HepG2 (cell line): ENCODE measurements around the gene TMEM145. TPM values are rescaled to one million over a fixed set of nuclear protein-coding genes. Genes with fewer than 3 reads are reported as not detected.

ENCODE experiments used
- AHR ChIP-seq: IDR thresholded peaks from 2 replicates; pipeline ENCODE4 v1.6.1; 2018; ENCODE audit warnings: missing genetic modification reagents, missing compliant biosample characterization
- DRAP1 ChIP-seq: IDR thresholded peaks from 2 replicates; pipeline ENCODE4 v1.6.1; 2016; ENCODE audit warnings: missing genetic modification reagents, missing compliant biosample characterization
- GABPB1 ChIP-seq: IDR thresholded peaks from 2 replicates; pipeline ENCODE4 v1.6.1; 2016; ENCODE audit warnings: mild to moderate bottlenecking, missing genetic modification reagents, moderate library complexity, missing compliant biosample characterization
- HINFP ChIP-seq: sonication (generic); formaldehyde crosslinking; IDR thresholded peaks from 2 replicates; pipeline ENCODE4 v1.4.0; 2020; ENCODE audit warnings: low read depth, mild to moderate bottlenecking, missing genetic modification reagents
- IKZF4 ChIP-seq: sonication (generic); formaldehyde crosslinking; IDR thresholded peaks from 2 replicates; pipeline ENCODE4 v1.5.1; 2020; ENCODE audit warnings: borderline replicate concordance, mild to moderate bottlenecking, low read depth, missing genetic modification reagents; ENCODE audit errors: not compliant biosample characterization
- PCBP1 ChIP-seq: fragments of 200-400 bp; formaldehyde crosslinking; IDR thresholded peaks from 2 replicates; pipeline ENCODE4 v1.6.1; 2017; ENCODE audit warnings: mild to moderate bottlenecking, low read depth, low read length, borderline replicate concordance
- SIN3A ChIP-seq: IDR thresholded peaks from 2 replicates; pipeline ENCODE4 v1.6.1; 2011; ENCODE audit warnings: low read depth, mild to moderate bottlenecking, control low read depth, low read length, borderline replicate concordance
- TCF7L2 ChIP-seq: IDR thresholded peaks from 2 replicates; pipeline ENCODE4 v1.6.1; 2011; ENCODE audit warnings: mild to moderate bottlenecking, low read depth, low read length, moderate library complexity
- ZC3H13 ChIP-seq: sonication (generic); formaldehyde crosslinking; IDR thresholded peaks from 2 replicates; pipeline ENCODE4 v1.8.1; 2023; ENCODE audit warnings: mild to moderate bottlenecking, missing genetic modification reagents, moderate library complexity
- ZFP41 ChIP-seq: sonication (generic); formaldehyde crosslinking; IDR thresholded peaks from 2 replicates; pipeline ENCODE4 v1.4.0; 2020; ENCODE audit warnings: mild to moderate bottlenecking, missing genetic modification reagents, borderline replicate concordance
- ZNF260 ChIP-seq: sonication (generic); formaldehyde crosslinking; IDR thresholded peaks from 2 replicates; pipeline ENCODE4 v1.4.0; 2020; ENCODE audit warnings: missing genetic modification reagents, low read depth, mild to moderate bottlenecking, borderline replicate concordance
- ZNF607 ChIP-seq: sonication (generic); formaldehyde crosslinking; IDR thresholded peaks from 2 replicates; pipeline ENCODE4 v1.5.1; 2020; ENCODE audit warnings: missing genetic modification reagents, mild to moderate bottlenecking, borderline replicate concordance
- polyA plus RNA-seq, 8 experiments: library from polyadenylated mRNA; depleted of rRNA in 3 of 8; stranded (reverse) in 7 of 8; unstranded in 1 of 8; fragments of >200 nt; fragmentation: Illumina TruSeq in 4 of 8; extraction: Trizol in 4 of 8; gene quantifications; 2 replicates each; pipeline versions ENCODE4 v1.2.1 to v1.2.3, GENCODE V29; 2011 to 2016; ENCODE audit warnings: low read depth in 4 of 8, missing spikeins in 1 of 8, mixed read lengths in 1 of 8; ENCODE audit not compliant: insufficient read depth in 1 of 8
- total RNA-seq, 5 experiments: library from RNA; depleted of rRNA; stranded (reverse); fragments of >200 nt; fragmentation: Illumina TruSeq; extraction: Trizol; gene quantifications; 2 replicates each; pipeline ENCODE4 v1.2.3, GENCODE V29; 2016; ENCODE audit warnings: low read depth in 1 of 5
- TF ChIP-seq, protein P1 (sequence below): sonication (generic); formaldehyde crosslinking; IDR thresholded peaks from 2 replicates; pipeline ENCODE4 v1.4.0; 2020; ENCODE audit warnings: missing genetic modification reagents, borderline replicate concordance
- TF ChIP-seq, protein P2 (sequence below): sonication (generic); formaldehyde crosslinking; IDR thresholded peaks from 2 replicates; pipeline ENCODE4 v1.8.1; 2022; ENCODE audit warnings: low read depth, mild to moderate bottlenecking, missing genetic modification reagents

TMEM145 gene
- total and polyA plus RNA-seq, 2 of the 13 experiments (the other 11 are each of a cell fraction or from before 2014, with no cell fraction given) = 0.07 to 5.1 TPM

DNA sequence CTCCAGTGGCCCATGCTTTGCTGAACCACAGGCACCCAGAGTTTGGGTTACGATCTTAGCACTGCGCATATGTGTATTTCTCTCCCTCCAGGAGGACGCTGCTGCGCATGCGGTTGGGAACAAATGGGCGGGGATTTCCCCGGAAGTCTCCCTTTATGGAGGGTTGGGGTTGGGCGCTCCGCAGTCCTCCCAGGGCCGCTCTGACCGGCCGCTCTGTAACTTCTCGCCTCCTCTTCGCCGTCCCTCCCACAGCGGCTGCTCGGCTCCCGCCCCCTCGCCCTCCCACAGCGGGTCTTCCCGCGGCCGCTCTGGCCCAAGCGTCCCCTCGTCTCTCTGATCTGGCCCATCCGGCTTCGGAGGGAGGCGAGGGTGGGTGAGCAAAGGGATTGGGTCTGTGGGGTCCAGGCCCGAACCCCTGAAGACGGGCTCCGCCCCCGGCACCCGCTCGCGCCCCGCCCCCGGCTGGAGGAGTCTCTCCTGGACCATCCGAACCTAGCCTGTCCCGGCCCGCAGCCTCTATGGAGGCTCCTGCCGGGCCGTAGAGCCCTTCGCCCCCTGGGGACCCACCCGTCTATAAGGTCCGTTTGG, 12.3 kb downstream of the TMEM145 start, which contains the start of gene MEGF8 (continued):
- 0 out of 2 replicates have a peak, but pooled peaks have one; percentile 28 for TF ChIP-seq PCBP1
- TF ChIP-seq IKZF4 (CRISPR knock-in tag) = no peak
- TF ChIP-seq TCF7L2 = no peak
- peak; percentile 51; the same call in 1 of the 2 replicates for TF ChIP-seq ZC3H13
- TF ChIP-seq, protein P1, sequence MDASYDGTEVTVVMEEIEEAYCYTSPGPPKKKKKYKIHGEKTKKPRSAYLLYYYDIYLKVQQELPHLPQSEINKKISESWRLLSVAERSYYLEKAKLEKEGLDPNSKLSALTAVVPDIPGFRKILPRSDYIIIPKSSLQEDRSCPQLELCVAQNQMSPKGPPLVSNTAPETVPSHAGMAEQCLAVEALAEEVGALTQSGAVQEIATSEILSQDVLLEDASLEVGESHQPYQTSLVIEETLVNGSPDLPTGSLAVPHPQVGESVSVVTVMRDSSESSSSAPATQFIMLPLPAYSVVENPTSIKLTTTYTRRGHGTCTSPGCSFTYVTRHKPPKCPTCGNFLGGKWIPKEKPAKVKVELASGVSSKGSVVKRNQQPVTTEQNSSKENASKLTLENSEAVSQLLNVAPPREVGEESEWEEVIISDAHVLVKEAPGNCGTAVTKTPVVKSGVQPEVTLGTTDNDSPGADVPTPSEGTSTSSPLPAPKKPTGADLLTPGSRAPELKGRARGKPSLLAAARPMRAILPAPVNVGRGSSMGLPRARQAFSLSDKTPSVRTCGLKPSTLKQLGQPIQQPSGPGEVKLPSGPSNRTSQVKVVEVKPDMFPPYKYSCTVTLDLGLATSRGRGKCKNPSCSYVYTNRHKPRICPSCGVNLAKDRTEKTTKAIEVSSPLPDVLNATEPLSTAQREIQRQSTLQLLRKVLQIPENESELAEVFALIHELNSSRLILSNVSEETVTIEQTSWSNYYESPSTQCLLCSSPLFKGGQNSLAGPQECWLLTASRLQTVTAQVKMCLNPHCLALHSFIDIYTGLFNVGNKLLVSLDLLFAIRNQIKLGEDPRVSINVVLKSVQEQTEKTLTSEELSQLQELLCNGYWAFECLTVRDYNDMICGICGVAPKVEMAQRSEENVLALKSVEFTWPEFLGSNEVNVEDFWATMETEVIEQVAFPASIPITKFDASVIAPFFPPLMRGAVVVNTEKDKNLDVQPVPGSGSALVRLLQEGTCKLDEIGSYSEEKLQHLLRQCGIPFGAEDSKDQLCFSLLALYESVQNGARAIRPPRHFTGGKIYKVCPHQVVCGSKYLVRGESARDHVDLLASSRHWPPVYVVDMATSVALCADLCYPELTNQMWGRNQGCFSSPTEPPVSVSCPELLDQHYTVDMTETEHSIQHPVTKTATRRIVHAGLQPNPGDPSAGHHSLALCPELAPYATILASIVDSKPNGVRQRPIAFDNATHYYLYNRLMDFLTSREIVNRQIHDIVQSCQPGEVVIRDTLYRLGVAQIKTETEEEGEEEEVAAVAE (CRISPR knock-in tag) = peak; percentile 38; the same call in 1 of the 2 replicates
- TF ChIP-seq AHR (CRISPR knock-in tag) = peak; percentile 41; the same call in 1 of the 2 replicates
- TF ChIP-seq HINFP (CRISPR knock-in tag) = 0 out of 2 replicates have a peak, but pooled peaks have one; percentile 50
- TF ChIP-seq DRAP1 (CRISPR knock-in tag) = peak; percentile 55; the same call in 1 of the 2 replicates
- TF ChIP-seq ZNF260 (CRISPR knock-in tag) = no peak
- TF ChIP-seq ZNF607 (CRISPR knock-in tag) = peak; percentile 22; the same call in 1 of the 2 replicates
- TF ChIP-seq, protein P2, sequence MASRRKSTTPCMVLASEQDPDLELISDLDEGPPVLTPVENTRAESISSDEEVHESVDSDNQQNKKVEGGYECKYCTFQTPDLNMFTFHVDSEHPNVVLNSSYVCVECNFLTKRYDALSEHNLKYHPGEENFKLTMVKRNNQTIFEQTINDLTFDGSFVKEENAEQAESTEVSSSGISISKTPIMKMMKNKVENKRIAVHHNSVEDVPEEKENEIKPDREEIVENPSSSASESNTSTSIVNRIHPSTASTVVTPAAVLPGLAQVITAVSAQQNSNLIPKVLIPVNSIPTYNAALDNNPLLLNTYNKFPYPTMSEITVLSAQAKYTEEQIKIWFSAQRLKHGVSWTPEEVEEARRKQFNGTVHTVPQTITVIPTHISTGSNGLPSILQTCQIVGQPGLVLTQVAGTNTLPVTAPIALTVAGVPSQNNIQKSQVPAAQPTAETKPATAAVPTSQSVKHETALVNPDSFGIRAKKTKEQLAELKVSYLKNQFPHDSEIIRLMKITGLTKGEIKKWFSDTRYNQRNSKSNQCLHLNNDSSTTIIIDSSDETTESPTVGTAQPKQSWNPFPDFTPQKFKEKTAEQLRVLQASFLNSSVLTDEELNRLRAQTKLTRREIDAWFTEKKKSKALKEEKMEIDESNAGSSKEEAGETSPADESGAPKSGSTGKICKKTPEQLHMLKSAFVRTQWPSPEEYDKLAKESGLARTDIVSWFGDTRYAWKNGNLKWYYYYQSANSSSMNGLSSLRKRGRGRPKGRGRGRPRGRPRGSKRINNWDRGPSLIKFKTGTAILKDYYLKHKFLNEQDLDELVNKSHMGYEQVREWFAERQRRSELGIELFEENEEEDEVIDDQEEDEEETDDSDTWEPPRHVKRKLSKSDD = peak; percentile 45; the same call in 1 of the 2 replicates
- no peak for TF ChIP-seq SIN3A
- TF ChIP-seq GABPB1 (CRISPR knock-in tag) = peak; percentile 96
- TF ChIP-seq ZFP41 (CRISPR knock-in tag) = no peak
